ENCODE data around the gene CDH13.

GRCh38 chr16:82772215-82772614 is 145.4 kb downstream of the CDH13 start:
- TF ChIP-seq CTCF (conservative IDR thresholded peaks at IDR 0.05) (no peak), ZFX (IDR thresholded peaks at IDR 0.05) (no peak)
